BE2C (cell line): ENCODE data around the gene VOPP1.

Experiments
- DNase-seq: peaks from one replicate; pipeline ENCODE4 v3.0.0-alpha.2; 2020
- H3K27me3 ChIP-seq: fragments of 250-450 bp; sonication (Bioruptor Pico); 2 replicates; pipeline ENCODE4 v1.5.1; 2020; ENCODE audit warnings: mild to moderate bottlenecking
- H3K36me3 ChIP-seq: fragments of 250-450 bp; sonication (Bioruptor Pico); 2 replicates; pipeline ENCODE4 v1.5.1; 2020; ENCODE audit warnings: mild to moderate bottlenecking
- H3K4me1 ChIP-seq: fragments of 250-450 bp; sonication (Bioruptor Pico); 2 replicates; pipeline ENCODE4 v1.5.1; 2020
- H3K4me3 ChIP-seq: 2 replicates; pipeline ENCODE4 v1.5.1; 2011; ENCODE audit warnings: low read depth, low read length
- H3K9me3 ChIP-seq: fragments of 250-450 bp; sonication (Bioruptor Pico); 2 replicates; pipeline ENCODE4 v1.5.1; 2020
- CTCF ChIP-seq: IDR thresholded peaks from 2 replicates; pipeline ENCODE4 v1.5.1; 2012; ENCODE audit warnings: mild to moderate bottlenecking, low read depth, low read length

The VOPP1 gene

GRCh38 chr7:55484834-55485233, 87.5 kb downstream of the VOPP1 start:
- Histone ChIP-seq H3K9me3 (no peaks in the 10 kb centered on the region), H3K36me3 (no peaks in the 10 kb centered on the region; the same call in none of the 2 replicates)

GRCh38 chr7:55484241-55484640, 88.1 kb downstream of the VOPP1 start:
- H3K27me3 ChIP-seq, result no peaks in the 10 kb centered on the region
- no peak overlapping the region for H3K4me3 ChIP-seq
- no peaks in the 10 kb centered on the region for H3K9me3 ChIP-seq
- peaks cover 4% of the 10 kb centered on the region for H3K4me1 ChIP-seq
- DNase-seq, result no peak
- H3K36me3 ChIP-seq, result no peaks in the 10 kb centered on the region; the same call in none of the 2 replicates
- TF ChIP-seq CTCF, result no peak

More at GRCh38 chr7:55484834-55485233, 87.5 kb downstream of the VOPP1 start:
- H3K27me3 ChIP-seq, result no peaks in the 10 kb centered on the region
- H3K4me3 ChIP-seq, result no peak overlapping the region
- no peak for TF ChIP-seq CTCF
- DNase-seq, result no peak
- H3K4me1 ChIP-seq, result peaks cover 10% of the 10 kb centered on the region

GRCh38 chr7:55483046-55483445, 89.3 kb downstream of the VOPP1 start:
- H3K36me3 ChIP-seq, result no peaks in the 10 kb centered on the region; the same call in none of the 2 replicates
- DNase-seq, result no peak
- no peak for TF ChIP-seq CTCF

GRCh38 chr7:55481155-55481554, 91.1 kb downstream of the VOPP1 start:
- Histone ChIP-seq H3K36me3 (no peaks in the 10 kb centered on the region; the same call in 1 of the 2 replicates), H3K4me3 (no peak overlapping the region), H3K4me1 (no peaks in the 10 kb centered on the region), H3K9me3 (no peaks in the 10 kb centered on the region), H3K27me3 (no peaks in the 10 kb centered on the region)
- TF ChIP-seq CTCF, result no peak
- DNase-seq, result no peak

More at GRCh38 chr7:55483046-55483445, 89.3 kb downstream of the VOPP1 start:
- no peaks in the 10 kb centered on the region for H3K9me3 ChIP-seq
- H3K4me1 ChIP-seq, result no peaks in the 10 kb centered on the region
- H3K27me3 ChIP-seq, result no peaks in the 10 kb centered on the region
- H3K4me3 ChIP-seq, result no peak overlapping the region

- H3K9me3 ChIP-seq, result no peaks in the 10 kb centered on the region
- no peak for DNase-seq
- H3K4me3 ChIP-seq, result no peak overlapping the region
- TF ChIP-seq CTCF, result no peak
- no peaks in the 10 kb centered on the region for H3K27me3 ChIP-seq
- no peaks in the 10 kb centered on the region for H3K4me1 ChIP-seq
- no peaks in the 10 kb centered on the region; the same call in 1 of the 2 replicates for H3K36me3 ChIP-seq
These were observed 93.6 kb downstream of the VOPP1 start for GRCh38 chr7:55478700-55479099.

GRCh38 chr7:55477781-55478374, 94.4 kb downstream of the VOPP1 start:
- no peaks in the 10 kb centered on the region; the same call in 1 of the 2 replicates for H3K36me3 ChIP-seq
- no peak for TF ChIP-seq CTCF
- H3K4me1 ChIP-seq, result no peaks in the 10 kb centered on the region
- no peaks in the 10 kb centered on the region for H3K9me3 ChIP-seq
- no peak for DNase-seq
- no peaks in the 10 kb centered on the region for H3K27me3 ChIP-seq
- no peak overlapping the region for H3K4me3 ChIP-seq
